SK-N-SH treated with all-trans-retinoic acid at 6 μM for 48 hours (cell line): ENCODE measurements around the gene PUM2.

ENCODE experiments used
- ATAC-seq: fragments of 200-7000 bp; cut with Tn5 transposase; 3 replicates; pipeline ENCODE4 v1.9.1; 2020; ENCODE audit warnings: mild to moderate bottlenecking, moderate library complexity
- ARNTL ChIP-seq: fragments of 450-650 bp; formaldehyde crosslinking; IDR thresholded peaks from 2 replicates; pipeline ENCODE4 v1.5.0; 2020; ENCODE audit warnings: low read depth, mild to moderate bottlenecking, moderate library complexity, borderline replicate concordance
- BACH2 ChIP-seq: fragments of 250-450 bp; sonication (Bioruptor Pico); IDR thresholded peaks from 2 replicates; pipeline ENCODE4 v1.9.0; 2021; ENCODE audit warnings: mild to moderate bottlenecking, borderline replicate concordance
- CSDC2 ChIP-seq: fragments of 250-450 bp; sonication (Bioruptor Pico); IDR thresholded peaks from 2 replicates; pipeline ENCODE4 v1.5.0; 2020; ENCODE audit warnings: mild to moderate bottlenecking, moderate library complexity
- ESRRG ChIP-seq: fragments of 250-450 bp; sonication (Bioruptor Pico); IDR thresholded peaks from 2 replicates; pipeline ENCODE4 v1.6.1; 2021; ENCODE audit warnings: mild to moderate bottlenecking
- GLIS3 ChIP-seq: fragments of 250-450 bp; sonication (Bioruptor Pico); IDR thresholded peaks from 2 replicates; pipeline ENCODE4 v1.5.0; 2020; ENCODE audit warnings: mild to moderate bottlenecking, moderate library complexity
- ISL1 ChIP-seq: fragments of 250-450 bp; sonication (Bioruptor Pico); IDR thresholded peaks from 2 replicates; pipeline ENCODE4 v2.1.2; 2022; ENCODE audit warnings: mild to moderate bottlenecking, moderate library complexity
- OSR1 ChIP-seq: fragments of 250-450 bp; sonication (Bioruptor Pico); IDR thresholded peaks from 2 replicates; pipeline ENCODE4 v1.8.0; 2022; ENCODE audit warnings: moderate library complexity, mild to moderate bottlenecking, inconsistent platforms
- PATZ1 ChIP-seq: fragments of 250-450 bp; sonication (Bioruptor Pico); IDR thresholded peaks from 2 replicates; pipeline ENCODE4 v1.8.0; 2020; ENCODE audit warnings: mild to moderate bottlenecking, moderate library complexity, borderline replicate concordance
- RARB ChIP-seq: fragments of 250-450 bp; sonication (Bioruptor Pico); IDR thresholded peaks from 2 replicates; pipeline ENCODE4 v1.8.0; 2021; ENCODE audit warnings: mild to moderate bottlenecking, moderate library complexity
- SNAI2 ChIP-seq: fragments of 250-450 bp; sonication (Bioruptor Pico); IDR thresholded peaks from 2 replicates; pipeline ENCODE4 v1.5.0; 2020; ENCODE audit warnings: mild to moderate bottlenecking, moderate library complexity
- TCF4 ChIP-seq: fragments of 250-450 bp; sonication (Bioruptor Pico); IDR thresholded peaks from 2 replicates; pipeline ENCODE4 v1.8.0; 2021; ENCODE audit warnings: mild to moderate bottlenecking, moderate library complexity, borderline replicate concordance
- TOX ChIP-seq: fragments of 250-450 bp; sonication (Bioruptor Pico); IDR thresholded peaks from 2 replicates; pipeline ENCODE4 v1.8.0; 2021; ENCODE audit warnings: mild to moderate bottlenecking, moderate library complexity, borderline replicate concordance
- TSHZ2 ChIP-seq: fragments of 250-450 bp; sonication (Bioruptor Pico); IDR thresholded peaks from 2 replicates; pipeline ENCODE4 v1.5.0; 2020; ENCODE audit warnings: mild to moderate bottlenecking, moderate library complexity
- ZFP3 ChIP-seq: fragments of 250-450 bp; sonication (Bioruptor Pico); IDR thresholded peaks from 2 replicates; pipeline ENCODE4 v1.5.0; 2020; ENCODE audit warnings: mild to moderate bottlenecking, moderate library complexity
- ZFP30 ChIP-seq: fragments of 450-650 bp; formaldehyde crosslinking; IDR thresholded peaks from 2 replicates; pipeline ENCODE4 v1.5.0; 2022; ENCODE audit warnings: mild to moderate bottlenecking, moderate library complexity
- ZNF70 ChIP-seq: fragments of 450-650 bp; formaldehyde crosslinking; IDR thresholded peaks from 2 replicates; pipeline ENCODE4 v1.5.0; 2020; ENCODE audit warnings: mild to moderate bottlenecking, moderate library complexity
- TF ChIP-seq, protein P1 (sequence below): fragments of 250-450 bp; sonication (Bioruptor Pico); IDR thresholded peaks from 2 replicates; pipeline ENCODE4 v1.5.1; 2020; ENCODE audit warnings: low read depth, mild to moderate bottlenecking, moderate library complexity

Gene PUM2

GRCh38 chr2:20291846-20292408, 58.7 kb downstream of the PUM2 start (continued):
- TF ChIP-seq, protein P1, sequence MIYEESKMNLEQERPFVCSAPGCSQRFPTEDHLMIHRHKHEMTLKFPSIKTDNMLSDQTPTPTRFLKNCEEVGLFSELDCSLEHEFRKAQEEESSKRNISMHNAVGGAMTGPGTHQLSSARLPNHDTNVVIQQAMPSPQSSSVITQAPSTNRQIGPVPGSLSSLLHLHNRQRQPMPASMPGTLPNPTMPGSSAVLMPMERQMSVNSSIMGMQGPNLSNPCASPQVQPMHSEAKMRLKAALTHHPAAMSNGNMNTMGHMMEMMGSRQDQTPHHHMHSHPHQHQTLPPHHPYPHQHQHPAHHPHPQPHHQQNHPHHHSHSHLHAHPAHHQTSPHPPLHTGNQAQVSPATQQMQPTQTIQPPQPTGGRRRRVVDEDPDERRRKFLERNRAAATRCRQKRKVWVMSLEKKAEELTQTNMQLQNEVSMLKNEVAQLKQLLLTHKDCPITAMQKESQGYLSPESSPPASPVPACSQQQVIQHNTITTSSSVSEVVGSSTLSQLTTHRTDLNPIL (CRISPR knock-in tag), result no peak
- TF ChIP-seq ESRRG (CRISPR knock-in tag), result no peak
- TF ChIP-seq, all 23 proteins: peak for 0

DNA sequence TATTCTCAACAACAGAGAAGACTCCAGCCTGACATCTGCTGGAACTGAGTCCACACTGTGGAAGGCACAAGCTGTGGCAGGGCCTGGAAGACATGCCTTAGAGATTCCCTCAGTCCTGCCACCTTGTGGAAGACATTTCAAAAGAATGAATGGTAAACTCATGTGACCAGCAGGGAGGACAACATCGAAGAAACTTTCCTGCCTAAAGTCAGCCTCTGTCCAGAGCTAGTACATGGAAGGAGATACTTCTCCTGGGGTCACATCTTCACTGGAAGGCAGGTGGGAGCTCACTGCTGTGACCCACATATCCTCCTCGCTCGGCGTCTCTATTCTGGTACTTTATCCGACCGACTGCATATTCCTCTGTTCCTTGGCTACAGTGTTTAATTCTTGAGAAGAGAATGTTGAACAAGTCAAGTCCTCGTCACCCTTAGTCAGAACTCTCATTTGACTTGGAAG, 59.5 kb downstream of the PUM2 start:
- TF ChIP-seq TCF4 (CRISPR knock-in tag), result 0 out of 2 replicates have a peak, but pooled peaks have one; percentile 14
- no peak for TF ChIP-seq CSDC2

GRCh38 chr2:20288642-20289340, 61.9 kb downstream of the PUM2 start:
- TF ChIP-seq SNAI2 (CRISPR knock-in tag) (no peak), OSR1 (CRISPR knock-in tag) (no peak), PATZ1 (CRISPR knock-in tag) (no peak), RARB (CRISPR knock-in tag) (no peak), TOX (CRISPR knock-in tag) (no peak), ZNF70 (no peak), TCF4 (CRISPR knock-in tag) (no peak), GLIS3 (CRISPR knock-in tag) (no peak), ZFP30 (no peak), ARNTL (CRISPR knock-in tag) (no peak), BACH2 (CRISPR knock-in tag) (no peak), TSHZ2 (CRISPR knock-in tag) (no peak)
- TF ChIP-seq, protein P1 (CRISPR knock-in tag), result no peak
- TF ChIP-seq, all 23 proteins: peak for 0

More for the DNA sequence above, 59.5 kb downstream of the PUM2 start:
- peak; percentile 100 for ATAC-seq

DNA sequence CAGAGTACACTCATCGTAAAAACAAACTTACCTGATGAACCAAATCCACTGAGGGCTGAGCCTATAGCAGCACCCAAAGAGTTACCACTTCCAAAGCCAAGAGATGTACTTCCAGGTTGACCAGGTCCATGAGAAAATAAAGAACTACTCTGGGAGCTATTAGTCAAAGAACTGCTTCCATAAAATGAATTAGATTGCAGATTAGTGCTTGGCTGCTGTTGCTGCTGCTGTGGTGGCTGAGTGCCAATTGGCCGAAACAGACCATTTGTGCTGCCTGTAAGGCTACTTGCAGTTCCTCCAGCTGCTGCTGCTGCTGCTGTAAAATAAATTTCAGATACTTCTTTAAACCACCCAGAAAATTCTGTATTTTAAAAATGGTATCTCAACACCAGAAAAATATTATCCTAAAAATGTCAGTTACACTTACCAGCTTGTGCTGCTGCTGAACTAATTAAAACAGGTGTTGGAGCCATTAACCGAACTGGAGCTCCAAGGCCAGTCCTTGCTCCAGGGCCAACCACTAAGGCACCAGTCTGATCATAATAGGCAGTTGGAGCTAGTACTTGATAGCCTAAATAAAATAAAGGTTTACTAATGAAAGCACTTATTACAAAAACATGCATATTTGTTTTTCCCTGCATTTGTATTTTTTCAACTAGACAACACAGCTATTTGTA, 67.6 kb downstream of the PUM2 start:
- TF ChIP-seq ZNF70 (peak; percentile 27; the same call in 1 of the 2 replicates), TCF4 (CRISPR knock-in tag) (peak; percentile 86), GLIS3 (CRISPR knock-in tag) (peak; percentile 65; the same call in 1 of the 2 replicates), ZFP30 (no peak), ZFP3 (CRISPR knock-in tag) (no peak), ISL1 (CRISPR knock-in tag) (peak; percentile 59), TSHZ2 (CRISPR knock-in tag) (peak; percentile 87; the same call in 1 of the 2 replicates)
- ATAC-seq, result peak; percentile 74

More at GRCh38 chr2:20288642-20289340, 61.9 kb downstream of the PUM2 start:
- ATAC-seq, result no peak
